ENCODE results near the gene NEU4.
"Not testable (repeated sequence)": the region's sequence is repeated elsewhere in the genome, so short reads cannot be mapped to it uniquely, and the experiment has no call there.

The NEU4 gene

DNA sequence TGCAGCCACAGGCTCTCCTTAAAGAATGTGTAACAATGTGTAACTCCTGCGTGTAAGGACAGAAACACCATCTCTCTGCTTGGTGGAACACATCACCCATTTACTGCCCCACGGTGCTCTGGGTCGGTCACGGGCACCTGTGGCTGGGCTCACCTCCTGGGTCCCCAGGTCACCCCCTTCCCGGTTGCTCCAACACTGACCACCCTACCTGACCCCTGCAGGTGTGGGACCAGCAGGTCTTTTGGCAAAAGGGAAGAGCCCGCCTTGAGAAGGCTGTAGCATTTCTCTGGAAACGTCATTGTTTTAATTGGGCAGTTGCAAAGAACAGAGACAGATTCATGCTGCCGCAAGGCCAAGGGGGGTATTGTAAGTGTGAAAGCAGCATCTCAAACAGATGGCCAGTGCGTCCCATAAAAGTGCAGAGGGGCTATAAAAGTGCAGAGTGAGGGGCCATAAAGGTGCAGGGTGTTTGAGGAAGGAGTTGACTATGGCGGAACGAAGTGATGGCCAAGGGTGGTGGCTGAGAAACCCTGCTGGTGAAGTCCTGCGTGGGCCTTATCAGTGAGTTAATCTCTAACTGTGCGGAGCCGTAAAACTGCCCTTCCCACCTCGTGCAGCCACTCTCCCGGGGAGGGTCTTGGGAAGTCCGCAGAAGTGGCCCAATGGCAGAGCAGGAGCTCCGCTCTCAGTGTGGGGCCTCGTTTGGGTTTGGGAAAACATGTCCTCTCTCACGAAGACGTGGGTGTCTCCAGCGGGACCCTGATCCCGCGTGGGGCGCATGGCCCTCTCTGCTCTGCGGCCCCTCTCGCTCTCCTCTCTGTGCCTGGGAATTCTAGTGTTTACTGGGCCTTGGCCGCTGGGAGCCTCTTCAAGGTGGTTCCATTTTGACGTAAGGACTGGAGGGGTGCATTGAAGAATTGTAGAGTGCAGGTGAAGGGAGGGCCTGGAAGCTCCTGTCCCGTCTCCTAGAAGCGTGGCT, 13.7 kb upstream of the NEU4 start:
- Histone ChIP-seq H3K4me3 (no peak overlapping the region), H3K9ac (no peak overlapping the region), H3K27me3 (no peaks in the 10 kb centered on the region), H3K27ac (no peak overlapping the region), H3K9me3 (replicated peaks in 1 of 11) (peaks cover 8 to 15% (median 12%) of the 10 kb centered on the region in 11 experiments; a peak in 18 of 22 replicates), H4K20me1 (no peaks in the 10 kb centered on the region), H3K4me2 (peak overlapping the region in 1 of 11 experiments; percentile 10; a peak in 1 of 22 replicates), H3K4me1 (peaks cover 12 to 54% (median 37%) of the 10 kb centered on the region in 10 experiments; a peak in 19 of 20 replicates), H3K36me3 (no peaks in the 10 kb centered on the region)
- TF ChIP-seq Cebpa-rat (IDR thresholded peaks at IDR 0.05), result no peak

- Histone ChIP-seq H3K4me2 (peak overlapping the region in 6 of 11 experiments; percentile 9 to 52 (median 28); a peak in 6 of 22 replicates), H3K9me3 (replicated peaks in 1 of 11) (peaks cover 1 to 6% (median 4%) of the 10 kb centered on the region in 11 experiments; a peak in 17 of 22 replicates), H3K27me3 (no peaks in the 10 kb centered on the region), H3K4me3 (no peak overlapping the region), H4K20me1 (no peaks in the 10 kb centered on the region), H3K27ac (no peak overlapping the region), H3K4me1 (peaks cover 12 to 63% (median 41%) of the 10 kb centered on the region in 10 experiments; a peak in 19 of 20 replicates), H3K36me3 (no peaks in the 10 kb centered on the region), H3K9ac (no peak overlapping the region)
- TF ChIP-seq Cebpa-rat (IDR thresholded peaks at IDR 0.05), result no peak
These were observed 12.8 kb upstream of the NEU4 start for GRCh38 chr2:241796209-241796608.

DNA sequence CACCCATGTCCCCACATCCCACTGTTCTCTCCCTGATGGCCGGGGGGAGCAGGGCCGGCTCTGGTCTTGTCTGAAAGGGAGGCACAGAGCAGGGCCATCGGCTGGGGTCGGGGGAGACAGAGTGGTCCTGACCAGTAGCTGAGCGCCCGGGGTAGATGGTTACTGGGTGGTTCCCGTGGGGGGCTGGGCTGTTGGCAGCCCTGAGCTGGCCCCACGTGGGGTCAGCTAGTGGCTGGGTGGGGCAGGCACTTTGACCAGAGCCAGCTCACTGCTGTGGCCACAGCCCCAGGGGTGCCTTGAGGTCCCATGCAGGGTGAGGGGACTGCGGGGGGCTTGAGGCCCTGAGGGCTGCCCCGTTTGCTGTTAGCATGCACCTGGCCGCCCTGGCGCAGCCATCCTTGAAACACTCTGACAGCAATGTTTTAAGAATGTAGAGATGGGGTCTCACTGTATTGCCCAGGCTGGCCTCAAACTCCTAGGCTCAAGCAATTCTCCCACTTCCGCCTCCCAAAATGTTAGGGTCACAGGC, 12.3 kb upstream of the NEU4 start:
- Histone ChIP-seq H3K27me3 (no peaks in the 10 kb centered on the region), H3K4me2 (peak overlapping the region in 6 of 11 experiments; percentile 9 to 52 (median 28); a peak in 7 of 22 replicates), H4K20me1 (no peaks in the 10 kb centered on the region), H3K36me3 (no peaks in the 10 kb centered on the region), H3K9ac (no peak overlapping the region), H3K4me1 (peaks cover 12 to 68% (median 44%) of the 10 kb centered on the region in 10 experiments; a peak in 19 of 20 replicates), H3K27ac (no peak overlapping the region), H3K9me3 (replicated peaks in 1 of 11) (peaks cover 0 to 2% (median 0%) of the 10 kb centered on the region in 11 experiments; a peak in 3 of 22 replicates), H3K4me3 (no peak overlapping the region)
- no peak for TF ChIP-seq Cebpa-rat (IDR thresholded peaks at IDR 0.05)

GRCh38 chr2:241797441-241798080, 11.4 kb upstream of the NEU4 start:
- H3K4me3 ChIP-seq, result no peak overlapping the region
- H4K20me1 ChIP-seq, result no peaks in the 10 kb centered on the region
- H3K9me3 ChIP-seq (replicated peaks in 1 of 11), result no peaks in the 10 kb centered on the region
- peak overlapping the region in 7 of 11 experiments; percentile 8 to 62 (median 58); a peak in 11 of 22 replicates for H3K27ac ChIP-seq
- H3K9ac ChIP-seq, result peak overlapping the region in 4 of 11 experiments; percentile 27 to 54 (median 47); a peak in 4 of 22 replicates
- H3K4me2 ChIP-seq, result peak overlapping the region; percentile 49 to 95 (median 74); a peak in 21 of 22 replicates
- peaks cover 13 to 76% (median 52%) of the 10 kb centered on the region in 10 experiments for H3K4me1 ChIP-seq
- no peaks in the 10 kb centered on the region for H3K36me3 ChIP-seq
- TF ChIP-seq Cebpa-rat (IDR thresholded peaks at IDR 0.05), result no peak
- H3K27me3 ChIP-seq, result 0 out of 22 replicates have a peak, but pooled peaks cover 0 to under 1% (median 0%) of the 10 kb centered on the region in 11 experiments

GRCh38 chr2:241798081-241798630, 10.8 kb upstream of the NEU4 start:
- peak overlapping the region in 5 of 11 experiments; percentile 6 to 54 (median 45); a peak in 6 of 22 replicates for H3K9ac ChIP-seq
- H3K4me1 ChIP-seq, result peaks cover 19 to 82% (median 58%) of the 10 kb centered on the region in 10 experiments
- no peak overlapping the region; a peak in 1 of 20 replicates for H3K4me3 ChIP-seq
- H3K27me3 ChIP-seq, result peaks cover 0 to 6% (median 0%) of the 10 kb centered on the region in 11 experiments; a peak in 9 of 22 replicates
- peak overlapping the region; percentile 49 to 95 (median 74) for H3K4me2 ChIP-seq
- no peaks in the 10 kb centered on the region for H3K9me3 ChIP-seq (replicated peaks in 1 of 11)
- H3K36me3 ChIP-seq, result no peaks in the 10 kb centered on the region
- H4K20me1 ChIP-seq, result no peaks in the 10 kb centered on the region
- TF ChIP-seq Cebpa-rat (IDR thresholded peaks at IDR 0.05), result no peak
- peak overlapping the region in 8 of 11 experiments; percentile 8 to 62 (median 50); a peak in 12 of 22 replicates for H3K27ac ChIP-seq

DNA sequence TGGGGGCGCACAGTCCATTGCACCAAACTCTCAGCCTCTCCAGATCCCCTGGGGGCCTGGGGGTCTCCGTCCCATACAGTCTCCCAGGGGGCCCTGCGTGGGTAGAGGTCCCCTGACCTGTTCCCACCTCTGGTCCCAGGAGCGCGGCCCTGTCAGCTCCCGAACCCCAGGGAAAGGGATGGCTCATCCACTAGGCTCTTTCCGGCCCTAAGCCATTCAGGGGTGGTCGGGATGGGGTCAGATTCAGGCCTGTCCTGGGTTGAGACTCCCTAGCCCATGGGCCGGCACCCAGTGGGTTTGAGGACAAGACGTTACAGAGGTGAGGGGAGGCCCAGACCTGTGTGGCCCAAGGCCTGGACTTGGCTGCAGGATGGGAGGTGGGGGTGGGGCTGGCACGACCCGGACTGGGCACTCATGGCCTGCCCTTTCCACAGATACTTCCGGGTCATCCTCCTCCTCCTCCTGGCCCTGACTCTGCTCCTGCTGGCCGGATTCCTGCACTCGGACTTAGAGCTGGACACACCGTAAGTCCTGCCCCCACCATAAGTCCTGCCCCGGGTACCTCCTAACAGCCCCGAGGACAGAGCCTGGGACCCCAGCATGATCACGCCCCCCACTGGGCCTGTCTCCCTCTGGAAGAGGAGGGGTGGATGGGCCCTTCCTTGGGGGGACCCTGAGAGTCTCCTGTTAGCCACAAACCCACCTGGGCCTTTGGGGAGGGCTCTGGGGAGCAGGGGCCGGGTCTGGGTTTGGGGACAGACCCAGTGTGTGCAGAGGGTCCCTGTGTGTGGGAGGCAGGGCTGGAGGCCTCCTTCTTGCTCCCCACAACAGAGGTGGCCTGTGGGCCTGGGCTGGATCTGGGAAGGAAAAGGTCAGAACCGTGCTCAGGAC, 10.1 kb upstream of the NEU4 start:
- Histone ChIP-seq H3K4me3 (no peak overlapping the region; a peak in 2 of 20 replicates), H3K9me3 (replicated peaks in 1 of 11) (no peaks in the 10 kb centered on the region), H3K27me3 (peaks cover 0 to 13% (median 0%) of the 10 kb centered on the region in 11 experiments; a peak in 11 of 22 replicates), H3K9ac (peak overlapping the region in 4 of 11 experiments; percentile 23 to 54 (median 36); a peak in 5 of 22 replicates), H3K27ac (peak overlapping the region in 7 of 11 experiments; percentile 8 to 62 (median 58); a peak in 11 of 22 replicates), H3K4me1 (peaks cover 24 to 89% (median 65%) of the 10 kb centered on the region in 10 experiments), H3K36me3 (no peaks in the 10 kb centered on the region), H3K4me2 (peak overlapping the region; percentile 49 to 95 (median 74)), H4K20me1 (no peaks in the 10 kb centered on the region)
- TF ChIP-seq Cebpa-rat (IDR thresholded peaks at IDR 0.05), result no peak

DNA sequence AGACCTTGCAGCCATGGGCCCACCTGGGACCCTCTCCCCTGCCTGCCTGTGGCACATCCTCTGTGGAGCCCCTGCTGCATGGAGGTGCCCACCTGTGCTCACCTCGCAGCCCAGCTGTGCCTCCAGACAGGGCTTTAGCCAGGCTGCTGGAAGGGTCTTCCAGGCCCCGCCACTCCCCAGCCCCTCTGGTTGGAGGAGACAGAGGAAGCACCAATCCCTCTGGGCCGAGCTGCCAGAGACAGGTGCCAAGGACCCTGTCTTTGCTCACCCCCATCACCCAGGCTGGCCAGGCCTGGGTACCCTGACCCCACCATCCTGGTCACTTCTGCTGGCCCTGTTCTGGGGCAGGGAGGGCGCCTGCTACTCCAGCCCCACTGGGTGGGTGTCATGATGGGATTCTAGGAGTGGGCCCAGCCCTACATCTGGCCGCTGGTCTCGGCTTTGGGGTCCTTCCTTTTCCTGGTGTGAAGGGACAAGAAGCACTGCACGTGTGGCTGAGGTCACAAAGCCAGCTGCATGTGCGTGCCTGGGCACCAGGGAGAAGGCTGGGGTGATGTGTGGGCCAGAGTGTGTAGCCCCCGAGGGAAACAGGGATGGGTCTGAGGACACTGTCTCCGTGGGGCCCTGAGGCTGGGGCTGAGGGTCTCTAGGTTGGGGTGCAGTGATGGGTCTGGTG, 9.3 kb upstream of the NEU4 start:
- no peaks in the 10 kb centered on the region for H4K20me1 ChIP-seq
- peak overlapping the region in 3 of 11 experiments; percentile 58 to 62 (median 61); a peak in 3 of 22 replicates for H3K27ac ChIP-seq
- no peaks in the 10 kb centered on the region for H3K36me3 ChIP-seq
- peaks cover 0 to 21% (median 6%) of the 10 kb centered on the region in 11 experiments; a peak in 11 of 22 replicates for H3K27me3 ChIP-seq
- no peak for TF ChIP-seq Cebpa-rat (IDR thresholded peaks at IDR 0.05)
- no peaks in the 10 kb centered on the region for H3K9me3 ChIP-seq (replicated peaks in 1 of 11)
- no peak overlapping the region; a peak in 1 of 20 replicates for H3K4me3 ChIP-seq
- H3K4me1 ChIP-seq, result peaks cover 32 to 94% (median 73%) of the 10 kb centered on the region in 10 experiments
- H3K9ac ChIP-seq, result peak overlapping the region in 4 of 11 experiments; percentile 19 to 54 (median 34); a peak in 4 of 22 replicates
- peak overlapping the region in 9 of 11 experiments; percentile 59 to 95 (median 74); a peak in 17 of 22 replicates for H3K4me2 ChIP-seq

DNA sequence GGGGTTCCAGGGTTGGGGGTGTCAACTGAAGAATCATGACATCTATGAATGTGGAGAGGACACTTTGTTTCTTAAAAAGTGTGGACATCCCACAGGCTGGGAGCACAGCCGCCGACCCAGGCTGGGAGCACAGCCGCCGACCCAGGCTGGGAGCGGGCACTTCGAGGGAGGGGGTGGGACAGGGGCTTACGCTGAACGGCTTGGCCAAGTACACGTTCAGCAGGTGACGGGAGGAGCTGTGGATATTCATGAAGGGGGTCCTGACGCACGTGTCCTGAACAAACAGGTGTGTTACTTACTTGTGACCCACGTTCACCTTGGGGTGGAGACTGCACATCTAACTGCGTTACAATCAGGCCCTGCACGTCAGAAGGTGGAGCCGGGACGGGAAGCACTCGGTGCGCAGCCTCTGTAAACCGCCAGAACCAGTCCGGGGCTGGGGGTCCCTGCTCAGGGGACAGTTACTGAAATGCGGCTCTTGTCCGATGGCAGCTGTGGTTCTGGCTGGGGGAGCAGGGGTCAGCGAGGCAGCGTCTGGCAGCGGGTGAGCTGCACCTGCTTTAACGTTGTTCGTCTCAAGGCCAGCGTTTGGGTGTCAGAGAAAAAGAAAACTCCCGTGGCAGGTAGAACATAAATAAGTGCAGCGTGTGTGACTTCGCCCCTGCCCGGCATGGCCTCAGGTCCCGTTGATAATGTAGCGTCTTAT, 8.6 kb upstream of the NEU4 start:
- H3K9ac ChIP-seq, result peak overlapping the region in 2 of 11 experiments; percentile 16 to 45; a peak in 2 of 22 replicates
- H3K36me3 ChIP-seq; H3K4me3 ChIP-seq; H4K20me1 ChIP-seq; H3K27ac ChIP-seq; H3K9me3 ChIP-seq (replicated peaks in 1 of 11): not testable (repeated sequence)
- H3K27me3 ChIP-seq, result peaks cover 0 to 22% (median 6%) of the 10 kb centered on the region in 11 experiments; a peak in 11 of 22 replicates
- peaks cover 35 to 91% (median 76%) of the 10 kb centered on the region in 10 experiments for H3K4me1 ChIP-seq
- peak overlapping the region in 8 of 11 experiments; percentile 59 to 95 (median 76); a peak in 15 of 22 replicates for H3K4me2 ChIP-seq
